ENCODE results near the gene KCMF1.

KCMF1 gene

GRCh38 chr2:85001595-85001994, 30.6 kb downstream of the KCMF1 start:
- DNase-seq (ENCODE audit: low read depth in 2 of 2): no peak
- no peak overlapping the region for H3K4me3 ChIP-seq (replicated peaks in 1 of 2; ENCODE audit: low read depth in 2 of 2, low read length in 2 of 2)
- TF ChIP-seq CTCF (IDR thresholded peaks at IDR 0.05; ENCODE audit: low read depth, low read length): no peak

GRCh38 chr2:85002534-85002933, 31.6 kb downstream of the KCMF1 start:
- no peak overlapping the region for H3K4me3 ChIP-seq (replicated peaks in 1 of 2; ENCODE audit: low read depth in 2 of 2, low read length in 2 of 2)
- no peak for TF ChIP-seq CTCF (IDR thresholded peaks at IDR 0.05; ENCODE audit: low read depth, low read length)
- DNase-seq (ENCODE audit: low read depth in 2 of 2): no peak

- no peak for TF ChIP-seq CTCF (IDR thresholded peaks at IDR 0.05; ENCODE audit: low read depth, low read length)
- H3K4me3 ChIP-seq (replicated peaks in 1 of 2; ENCODE audit: low read depth in 2 of 2, low read length in 2 of 2): no peak overlapping the region
- no peak for DNase-seq (ENCODE audit: low read depth in 2 of 2)
Measured at GRCh38 chr2:85008252-85008651, 37.3 kb downstream of the KCMF1 start.

- no peak for DNase-seq (ENCODE audit: low read depth in 2 of 2)
- TF ChIP-seq CTCF (IDR thresholded peaks at IDR 0.05; ENCODE audit: low read depth, low read length): no peak
- no peak overlapping the region for H3K4me3 ChIP-seq (replicated peaks in 1 of 2; ENCODE audit: low read depth in 2 of 2, low read length in 2 of 2)
Measured at GRCh38 chr2:85009019-85009618, 38.2 kb downstream of the KCMF1 start.

GRCh38 chr2:85010404-85010803, 39.4 kb downstream of the KCMF1 start:
- DNase-seq (ENCODE audit: low read depth in 2 of 2): no peak
- no peak for TF ChIP-seq CTCF (IDR thresholded peaks at IDR 0.05; ENCODE audit: low read depth, low read length)
- H3K4me3 ChIP-seq (replicated peaks in 1 of 2; ENCODE audit: low read depth in 2 of 2, low read length in 2 of 2): no peak overlapping the region

- no peak overlapping the region for H3K4me3 ChIP-seq (replicated peaks in 1 of 2; ENCODE audit: low read depth in 2 of 2, low read length in 2 of 2)
- peak in 1 of 2 donors; percentile 35 for DNase-seq (ENCODE audit: low read depth in 2 of 2)
- TF ChIP-seq CTCF (IDR thresholded peaks at IDR 0.05; ENCODE audit: low read depth, low read length): no peak
Measured at GRCh38 chr2:85011098-85011497, 40.1 kb downstream of the KCMF1 start.

- DNase-seq (ENCODE audit: low read depth in 2 of 2): no peak
- no peak overlapping the region for H3K4me3 ChIP-seq (replicated peaks in 1 of 2; ENCODE audit: low read depth in 2 of 2, low read length in 2 of 2)
- peak; percentile 12 for TF ChIP-seq CTCF (IDR thresholded peaks at IDR 0.05; ENCODE audit: low read depth, low read length)
Measured at GRCh38 chr2:85011747-85012146, 40.8 kb downstream of the KCMF1 start.
